ENCODE results near the gene SAPCD2. TPM values are rescaled to one million over a fixed set of nuclear protein-coding genes. Genes with fewer than 3 reads are reported as not detected.
A peak's percentile ranks its signal among the peaks of the same experiment; 100 is the strongest.
"Not testable (repeated sequence)": the region's sequence is repeated elsewhere in the genome, so short reads cannot be mapped to it uniquely, and the experiment has no call there.

Gene SAPCD2
- total RNA-seq, 1 experiment from 2014 or later = 28.5 TPM

DNA sequence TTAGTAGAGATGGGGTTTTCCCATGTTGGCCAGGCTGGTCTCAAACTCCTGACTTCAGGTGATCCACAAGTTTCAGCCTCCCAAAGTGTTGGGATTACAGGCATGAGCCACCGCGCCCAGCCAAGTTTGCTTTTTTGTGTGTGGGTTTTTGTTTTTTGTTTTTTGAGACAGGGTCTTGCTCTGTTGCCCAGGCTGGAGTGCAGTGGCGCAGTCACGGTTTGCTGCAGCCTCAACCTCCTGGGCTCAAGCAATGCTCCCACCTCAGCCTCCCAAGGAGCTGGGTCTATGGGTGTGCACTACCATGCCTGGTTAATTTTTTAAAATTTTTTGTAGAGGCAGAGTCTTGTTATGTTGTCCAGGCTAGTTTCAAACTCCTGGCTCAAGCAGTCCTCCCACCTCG is 36.9 kb downstream of the SAPCD2 start:
- DNase-seq (ENCODE audit: low read depth) = not testable (repeated sequence)

DNA sequence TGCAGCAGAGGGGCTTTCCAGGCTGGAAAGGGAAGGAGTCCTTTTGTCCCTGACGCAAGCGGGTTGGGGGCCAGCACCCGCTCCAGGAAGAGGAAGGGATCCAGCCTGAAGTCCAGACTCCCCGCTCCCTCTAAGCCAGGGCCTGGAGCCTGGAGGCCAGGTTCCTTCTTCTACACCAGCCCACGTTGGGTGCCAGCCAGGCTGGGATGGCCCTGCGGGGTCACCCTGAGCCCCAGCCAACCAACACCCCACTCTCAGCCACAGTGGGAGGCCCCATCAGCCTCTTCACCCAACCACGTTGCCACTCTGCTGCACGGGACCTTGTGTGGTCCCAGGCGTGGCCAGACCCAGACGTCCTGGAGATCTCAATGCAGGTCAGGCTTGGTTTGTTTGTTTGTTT is 37.5 kb downstream of the SAPCD2 start:
- DNase-seq (ENCODE audit: low read depth) = no peak

DNA sequence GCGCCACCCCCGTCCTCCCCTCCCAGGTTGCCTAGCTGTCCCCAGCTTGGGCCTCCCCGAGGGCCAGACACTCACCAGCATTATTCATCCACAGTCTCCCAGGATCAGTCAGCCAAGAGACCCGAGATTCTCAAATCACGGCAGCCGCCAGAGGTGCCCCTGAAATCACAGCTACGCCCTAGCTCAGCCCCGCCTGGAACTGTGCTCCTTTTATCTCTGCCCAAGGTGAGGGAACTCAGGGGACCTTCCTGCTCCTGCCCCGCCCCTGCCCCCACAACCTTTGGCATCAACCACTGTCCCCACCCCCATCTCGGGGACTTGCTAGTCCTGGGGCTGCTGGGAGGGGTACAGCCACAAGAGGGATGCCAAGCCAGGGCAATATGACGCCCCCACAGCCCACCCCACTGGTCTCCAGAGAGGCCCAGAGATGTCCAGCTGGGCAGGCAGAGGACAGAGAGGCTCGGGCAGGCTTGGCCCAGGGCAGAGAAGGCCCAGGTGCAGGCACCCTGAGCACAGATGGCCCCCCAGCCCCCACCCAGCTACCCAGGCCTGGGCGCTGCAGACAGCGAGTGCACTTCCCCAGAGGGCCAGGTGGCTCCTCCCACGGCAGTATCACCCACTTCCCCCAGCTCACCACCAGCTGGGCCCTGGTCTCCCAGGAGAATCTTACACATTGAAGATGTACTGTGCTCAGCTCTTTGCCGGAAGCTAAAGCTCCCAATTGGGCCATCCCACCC is 38.3 kb downstream of the SAPCD2 start, which contains the start of gene FUT7:
Gene FUT7 (minus strand): TSS at position 185 of the 737 bp plus-strand sequence. CDS start 97 bp downstream, at position 88.
- no peak for DNase-seq (ENCODE audit: low read depth)

DNA sequence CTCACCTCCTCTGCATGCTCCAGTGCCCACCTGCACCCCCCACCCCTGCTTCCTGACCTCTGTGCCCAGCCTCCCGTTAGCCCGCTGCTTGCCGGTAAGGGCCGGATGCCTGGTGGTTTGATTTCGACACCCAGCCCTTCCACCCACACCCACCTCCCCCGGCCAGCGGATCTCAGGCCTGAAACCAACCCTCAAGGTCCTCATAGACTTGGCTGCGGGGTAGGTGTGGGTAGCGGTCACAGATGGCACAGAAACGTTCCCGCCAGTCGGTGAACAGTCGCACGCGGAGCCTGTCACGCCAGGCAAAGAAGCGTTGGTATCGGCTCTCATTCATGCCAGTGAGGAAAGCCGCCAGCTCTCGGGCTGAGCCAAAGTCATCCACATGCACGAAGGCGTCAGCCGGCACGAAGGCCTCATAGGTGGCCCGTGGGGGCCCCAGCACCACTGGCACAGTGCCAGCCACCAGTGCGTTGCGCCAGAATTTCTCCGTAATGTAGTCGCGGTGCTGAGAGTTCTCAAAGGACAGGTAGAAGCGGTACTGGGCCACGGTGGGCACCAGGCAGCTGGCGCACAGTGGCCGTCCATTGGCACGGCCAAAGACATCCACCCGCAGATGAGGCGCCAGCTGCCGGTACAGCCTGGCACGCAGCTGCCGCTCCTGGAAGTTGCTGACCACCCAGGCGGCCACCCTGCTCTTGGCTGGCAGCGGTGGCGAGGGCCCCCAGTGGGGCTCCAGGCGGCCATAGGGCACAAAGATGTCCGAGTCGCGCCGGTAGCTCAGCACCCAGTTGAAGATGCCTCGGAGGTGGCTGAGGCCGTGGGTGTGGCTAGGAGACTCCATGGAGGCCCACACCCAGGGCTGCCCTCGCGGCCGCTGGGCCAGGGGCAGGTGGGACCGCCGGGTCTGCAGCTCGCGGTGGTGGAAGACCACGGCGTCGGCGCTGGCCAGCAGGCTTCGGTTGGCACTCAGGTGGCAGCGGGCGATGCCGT is 39.5 kb downstream of the SAPCD2 start:
- DNase-seq (ENCODE audit: low read depth) = no peak

DNA sequence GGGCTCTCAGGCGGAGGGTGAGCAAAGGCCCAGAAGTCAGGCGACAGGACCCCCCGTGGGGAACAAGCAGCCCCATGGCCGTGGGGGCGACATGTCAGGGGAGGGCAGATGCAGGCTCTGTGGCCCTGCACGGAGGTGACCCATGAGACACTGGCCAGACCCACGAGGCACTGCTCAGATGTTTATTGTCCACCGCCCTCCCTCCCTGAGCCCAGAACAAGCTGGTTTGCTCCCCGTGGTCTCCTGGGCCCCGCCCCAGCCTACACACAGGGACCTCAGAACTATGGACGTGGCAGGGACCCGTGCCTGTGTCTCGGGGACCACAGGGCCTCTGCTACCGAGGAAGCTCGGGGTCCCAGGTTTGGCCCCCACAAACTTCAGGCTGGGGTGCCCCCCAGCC is 40.4 kb downstream of the SAPCD2 start:
- no peak for DNase-seq (ENCODE audit: low read depth)

DNA sequence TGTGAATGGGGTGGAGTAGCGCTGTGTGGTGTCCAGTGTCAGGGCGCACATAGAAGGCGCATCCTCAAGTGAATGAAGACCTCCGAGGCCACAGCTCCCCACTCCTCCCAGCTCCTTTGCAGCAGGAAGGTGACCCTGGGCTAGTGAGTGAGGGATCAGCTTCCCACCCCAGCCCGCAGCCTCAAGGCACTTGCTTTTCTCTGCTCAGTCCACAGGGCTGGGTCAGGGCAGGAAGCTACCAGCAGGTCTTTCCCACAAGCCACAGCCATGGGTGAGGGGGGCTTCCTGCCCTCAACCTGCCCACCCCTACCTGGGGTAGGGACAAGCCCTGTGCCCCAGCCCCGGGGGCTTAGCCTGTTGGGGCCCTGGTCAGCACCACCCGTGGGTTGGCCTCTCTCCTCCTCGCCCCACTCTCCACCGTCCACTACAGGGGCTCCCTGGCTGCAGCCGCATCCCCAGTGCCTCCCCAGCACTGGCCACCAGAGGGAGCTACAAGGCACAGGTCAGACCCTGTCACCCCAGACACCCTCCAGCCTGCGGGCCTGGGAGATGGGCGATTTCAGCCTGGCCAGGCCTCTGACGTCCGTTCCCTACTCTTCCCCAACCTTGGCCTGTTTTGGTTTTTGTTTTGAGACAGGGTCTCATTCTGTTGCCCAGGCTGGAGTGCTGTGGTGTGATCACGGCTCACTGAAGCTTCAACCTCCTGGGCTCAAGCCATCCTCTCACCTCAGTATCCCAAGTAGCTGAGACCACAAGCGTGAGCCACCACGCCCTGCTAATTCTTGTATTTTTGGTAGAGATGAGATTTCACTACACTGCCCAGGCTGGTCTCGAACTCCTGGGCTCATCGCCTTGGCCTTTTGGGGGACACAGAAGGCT is 41.1 kb downstream of the SAPCD2 start:
- DNase-seq (ENCODE audit: low read depth) = peak; percentile 60

DNA sequence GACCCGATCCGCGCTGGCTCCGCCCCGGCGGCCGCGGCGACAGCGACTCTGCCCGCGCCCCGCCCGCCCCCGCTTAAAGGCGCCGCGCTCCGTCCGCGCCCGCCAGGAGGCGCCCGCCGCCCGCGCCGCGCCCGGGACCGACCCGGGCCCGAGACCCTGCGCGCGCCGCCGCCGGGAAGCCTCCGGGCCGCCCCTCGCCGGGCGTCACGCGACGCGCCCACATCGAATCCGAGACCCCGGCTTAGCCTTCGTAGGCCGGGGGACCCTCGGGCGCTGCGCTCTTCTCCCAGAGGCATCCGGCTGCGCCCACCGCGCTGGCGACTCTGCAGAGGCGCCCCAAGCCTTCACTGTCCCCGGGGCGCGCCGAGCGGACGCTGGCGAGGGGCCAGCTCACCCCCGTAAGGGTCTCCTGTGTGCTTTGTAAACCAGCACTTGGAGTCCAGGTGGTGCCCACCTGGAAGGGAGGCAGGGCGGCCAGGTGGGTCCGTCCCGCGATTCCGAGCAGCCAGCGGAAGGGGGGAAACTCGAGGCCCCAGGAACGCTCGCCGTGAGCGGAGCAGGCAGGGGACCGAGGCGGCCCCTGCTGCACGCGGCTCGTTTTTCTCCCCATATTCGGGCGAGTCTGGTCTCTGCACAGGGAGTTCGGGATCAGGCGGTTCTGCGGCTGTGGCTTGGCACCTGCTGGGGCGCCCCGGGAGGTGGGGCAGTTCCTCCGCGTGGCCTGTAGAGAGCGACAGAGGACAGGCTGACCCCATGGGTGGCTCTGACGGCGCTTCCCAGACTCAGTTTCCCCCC is 41.9 kb downstream of the SAPCD2 start:
- DNase-seq (ENCODE audit: low read depth) = peak; percentile 59

DNA sequence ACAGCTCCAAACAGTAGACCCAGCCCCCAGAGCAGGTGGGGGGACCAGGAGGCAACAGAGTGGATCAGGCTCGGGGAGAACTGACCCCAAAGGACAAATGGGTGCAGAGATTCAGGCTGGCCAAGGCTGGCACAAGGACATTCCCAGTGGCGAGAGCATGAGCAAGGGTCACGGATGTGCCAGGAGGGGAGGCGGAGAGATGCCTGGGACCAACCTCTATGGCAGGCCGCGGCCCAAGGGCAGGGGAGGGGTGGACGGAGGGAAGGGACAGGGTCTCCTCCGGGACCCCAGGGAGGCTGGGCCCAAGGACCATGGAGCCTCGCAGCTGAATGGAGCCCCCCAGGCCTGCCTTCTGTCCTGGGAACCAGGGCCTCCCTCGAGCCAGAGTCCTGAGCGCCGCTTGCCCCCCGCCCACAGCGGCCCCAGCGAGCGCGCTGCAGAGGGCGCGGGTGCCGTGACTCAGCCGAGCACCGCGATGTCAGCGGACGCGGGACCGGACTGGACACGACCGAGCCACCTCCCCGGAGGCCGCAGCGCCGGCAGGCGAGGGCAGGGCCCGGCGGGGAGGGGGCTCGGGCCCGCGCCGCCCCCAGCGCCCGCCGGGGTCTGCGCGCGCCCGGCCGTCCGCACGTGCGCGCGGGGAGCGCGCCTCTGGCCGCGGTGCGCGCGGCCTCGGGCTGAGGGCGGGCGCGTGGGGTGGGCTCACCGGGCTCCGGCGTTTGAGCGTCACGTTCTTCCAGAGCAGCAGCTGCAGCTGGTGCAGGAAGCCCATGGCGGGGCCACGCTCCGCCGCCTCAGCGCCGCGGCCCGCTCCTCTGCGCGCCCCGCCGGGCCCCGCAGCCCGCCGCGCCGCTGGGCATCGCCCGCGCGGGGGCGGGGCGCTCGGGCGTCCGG is 42.7 kb downstream of the SAPCD2 start, which contains the start of gene ABCA2:
Gene ABCA2 (minus strand): TSS at position 869 of the 894 bp plus-strand sequence. CDS start 97 bp downstream, at position 772.
- no peak for DNase-seq (ENCODE audit: low read depth)

DNA sequence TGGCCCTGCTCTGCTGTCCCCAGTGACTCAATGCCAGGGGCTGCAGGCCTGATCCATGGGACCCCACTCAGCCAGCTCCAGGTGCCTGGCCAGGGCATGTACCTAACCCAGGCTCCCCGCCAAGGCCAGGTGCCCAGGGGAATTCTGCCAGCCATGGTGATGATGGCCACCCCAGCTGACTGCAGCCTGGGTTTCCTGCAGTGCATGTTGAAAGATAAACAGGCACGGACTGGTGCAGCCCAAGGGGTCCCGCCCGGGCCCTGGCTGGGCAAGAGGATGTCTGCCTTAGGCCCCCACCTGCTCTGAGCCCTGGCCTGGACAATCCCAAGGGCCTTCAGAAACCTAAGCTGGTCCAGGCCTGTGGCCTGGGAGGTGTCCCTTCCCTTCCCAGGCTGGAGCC is 43.5 kb downstream of the SAPCD2 start:
- no peak for DNase-seq (ENCODE audit: low read depth)

DNA sequence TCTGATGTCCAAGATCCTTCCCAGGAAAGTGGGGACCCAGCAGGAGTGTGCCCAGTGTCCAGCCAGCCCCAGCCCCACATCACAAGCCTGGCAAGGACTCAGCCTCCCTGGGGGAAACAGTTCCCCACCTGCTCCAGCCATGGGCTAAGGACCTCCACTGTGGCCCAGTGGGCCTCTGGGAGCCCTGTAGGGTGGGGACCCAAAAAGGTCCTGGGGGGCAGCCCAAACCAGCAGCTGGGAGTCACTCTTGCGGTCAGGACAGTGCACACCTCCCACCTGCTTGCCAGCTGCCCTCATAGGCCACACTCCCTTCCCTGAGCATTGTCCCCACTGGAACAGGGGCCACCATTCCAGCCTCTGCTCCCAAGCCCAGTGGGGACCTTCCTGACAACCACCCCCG is 44.0 kb downstream of the SAPCD2 start:
- DNase-seq (ENCODE audit: low read depth) = no peak

DNA sequence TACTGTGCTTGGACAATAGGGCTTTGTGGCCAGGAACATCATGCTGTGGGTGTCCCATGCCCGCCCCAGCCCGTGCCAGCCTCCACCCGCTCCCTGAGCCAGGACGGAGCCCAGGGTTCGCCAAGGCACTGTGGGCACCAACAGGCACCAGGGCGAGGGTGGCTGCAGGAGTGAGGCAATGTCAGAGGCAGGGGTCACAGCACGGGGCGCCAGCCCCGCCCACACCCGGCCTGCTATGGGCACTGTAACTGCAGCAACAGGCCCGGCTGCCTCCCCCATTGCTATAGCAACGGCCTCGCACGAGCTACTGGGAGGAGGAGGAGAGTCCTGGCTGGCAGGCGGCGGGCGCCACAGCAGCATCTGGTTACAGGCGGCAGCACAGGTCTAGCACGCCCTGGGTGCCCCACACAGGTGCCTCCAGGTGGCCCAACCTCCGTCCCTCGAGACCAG is 44.8 kb downstream of the SAPCD2 start:
- no peak for DNase-seq (ENCODE audit: low read depth)

DNA sequence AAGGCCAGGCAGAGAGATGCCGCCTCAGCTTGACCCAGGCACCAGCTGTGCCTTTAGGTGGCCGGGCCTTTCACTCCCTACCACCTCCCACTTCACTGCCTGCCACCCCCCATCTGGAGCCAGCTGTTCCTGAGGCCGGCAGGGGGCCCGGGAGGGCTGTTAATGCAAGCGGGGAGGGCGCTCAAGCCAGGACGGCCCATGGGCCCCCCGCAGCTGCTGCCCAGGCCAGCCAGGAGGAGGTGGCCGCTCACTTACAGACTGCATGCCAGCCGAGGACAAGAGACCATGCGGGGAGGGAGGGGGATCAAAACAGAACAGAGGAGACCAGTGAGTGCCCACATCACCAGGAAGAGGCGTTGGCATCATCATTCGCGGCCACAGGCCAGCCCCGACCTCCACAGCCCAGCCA is 46.8 kb downstream of the SAPCD2 start:
- DNase-seq (ENCODE audit: low read depth) = no peak

DNA sequence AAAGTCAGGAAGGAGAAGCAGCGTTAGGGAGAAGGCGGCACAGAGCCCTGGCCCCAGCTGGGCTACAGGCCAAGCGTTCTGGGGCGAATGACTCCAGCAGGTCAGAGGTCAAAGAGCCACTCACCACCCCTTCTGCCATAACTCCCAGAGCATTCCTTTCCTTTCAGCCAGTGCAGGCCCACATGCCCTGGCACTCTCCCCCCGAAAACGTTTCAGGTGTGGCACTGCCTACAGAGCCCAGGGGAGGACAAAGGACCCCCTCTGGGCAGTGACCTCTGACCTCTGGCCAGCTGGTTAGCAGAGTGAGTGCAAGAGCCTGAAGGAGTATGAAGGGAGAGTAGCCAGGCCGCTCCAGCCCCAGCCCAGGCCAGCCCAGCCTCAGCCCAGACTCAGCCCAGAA is 47.2 kb downstream of the SAPCD2 start:
- DNase-seq (ENCODE audit: low read depth) = no peak

DNA sequence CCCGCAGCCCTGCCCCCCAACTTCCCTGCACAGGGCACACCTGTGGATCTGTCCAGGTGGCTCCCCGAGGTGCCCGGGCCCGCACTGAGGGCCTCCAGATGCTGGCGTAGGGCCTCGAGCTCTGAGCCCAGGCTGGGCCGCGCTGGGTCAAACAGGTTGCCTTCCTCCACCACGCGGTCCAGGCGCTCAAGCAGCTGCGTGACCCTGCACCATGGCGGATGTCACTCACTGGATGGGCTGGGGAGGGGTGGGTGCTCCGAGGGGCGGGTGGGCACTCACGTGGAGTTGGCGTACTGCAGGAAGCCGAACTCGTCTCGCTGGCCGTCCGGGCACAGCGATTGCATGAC is 47.7 kb downstream of the SAPCD2 start:
- DNase-seq (ENCODE audit: low read depth) = no peak

DNA sequence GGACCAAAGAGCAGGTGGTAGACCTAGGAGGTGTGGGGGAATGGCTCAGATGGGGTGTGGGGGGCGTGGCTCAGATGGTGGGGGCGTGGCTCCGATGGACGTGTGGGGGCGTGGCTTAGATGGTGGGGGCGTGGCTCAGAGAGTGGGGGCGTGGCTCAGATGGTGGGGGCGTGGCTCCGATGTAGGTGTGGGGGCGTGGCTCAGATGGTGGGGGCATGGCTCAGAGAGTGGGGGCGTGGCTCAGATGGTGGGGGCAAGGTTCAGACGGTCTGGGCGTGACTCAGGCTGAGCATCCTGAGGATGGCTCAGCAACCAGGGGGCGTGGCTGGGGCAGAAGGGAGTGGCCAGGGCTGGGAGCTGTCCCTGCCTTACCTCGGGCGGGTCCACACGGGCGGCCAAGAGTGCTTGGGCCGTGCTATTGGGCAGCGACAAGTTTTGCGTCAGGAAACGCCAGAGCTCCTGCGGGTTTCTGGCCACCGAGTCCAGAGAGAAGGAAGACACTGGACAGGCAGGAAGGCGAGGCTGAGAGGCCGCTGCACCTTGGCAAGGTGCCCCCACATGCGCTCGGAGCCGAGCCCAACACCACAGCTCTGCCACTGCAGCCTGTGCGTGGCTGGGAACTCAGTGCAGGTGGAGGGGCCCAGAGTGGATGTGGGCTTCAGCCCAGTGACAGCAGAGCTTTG is 48.2 kb downstream of the SAPCD2 start:
- DNase-seq (ENCODE audit: low read depth) = peak; percentile 61

DNA sequence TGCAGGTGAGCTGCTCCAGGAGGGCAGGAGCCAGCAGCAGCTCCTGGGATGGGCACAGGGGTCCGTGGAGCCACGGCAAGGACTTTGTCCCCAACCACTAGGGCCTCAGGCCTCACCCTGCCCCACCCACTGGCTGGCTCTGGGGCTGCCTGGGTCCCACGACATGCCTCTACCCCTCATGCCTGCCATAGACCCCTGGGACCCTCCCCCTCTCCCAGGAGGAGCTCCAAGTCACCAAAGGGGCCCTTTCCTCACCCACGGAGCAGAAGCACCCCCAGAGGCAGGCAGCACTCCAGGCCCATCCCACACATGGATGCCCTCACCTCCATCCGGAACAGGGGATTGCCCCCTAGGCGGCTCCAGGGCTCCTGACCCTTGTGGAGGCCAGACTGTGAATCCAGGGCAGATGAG is 48.8 kb downstream of the SAPCD2 start:
- no peak for DNase-seq (ENCODE audit: low read depth)

DNA sequence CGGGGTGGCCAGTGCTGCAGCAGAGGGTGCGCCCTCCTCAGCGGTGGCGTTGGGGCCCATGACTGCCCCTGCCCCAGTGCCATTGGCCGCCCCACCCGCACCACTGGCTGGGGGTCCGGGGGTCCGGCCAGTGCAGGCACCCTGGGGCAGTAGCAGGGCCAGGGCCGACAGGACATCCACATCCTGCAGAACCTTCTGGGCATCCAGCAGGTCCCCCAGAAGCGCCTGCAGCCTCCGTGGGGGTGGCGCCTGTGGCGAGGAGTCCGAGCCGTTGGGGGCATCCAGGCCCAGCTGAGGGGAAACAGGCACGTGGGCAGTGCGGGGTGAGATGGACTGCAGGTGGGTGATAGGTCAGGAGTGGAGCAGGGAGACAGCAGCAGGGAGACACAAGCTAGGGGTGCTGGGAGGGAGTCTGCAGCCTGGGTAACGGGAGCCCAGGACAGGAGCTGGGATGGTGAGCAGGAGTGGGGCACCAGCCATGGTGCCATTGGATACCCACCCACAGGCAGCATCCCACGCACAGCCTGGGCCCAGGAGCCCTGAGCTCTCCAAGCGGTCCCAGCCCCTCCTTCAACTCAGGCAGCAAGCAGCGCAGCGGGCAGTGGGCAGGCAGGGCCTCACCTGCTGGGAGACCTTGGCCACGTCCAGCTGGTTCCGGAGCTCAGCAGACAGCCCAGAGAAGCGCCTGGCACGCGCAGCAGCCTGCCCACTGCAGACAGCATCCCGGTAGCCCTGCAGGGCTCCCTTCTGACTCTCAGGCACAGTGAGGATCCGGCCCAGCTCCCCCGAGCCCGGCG is 49.4 kb downstream of the SAPCD2 start:
- no peak for DNase-seq (ENCODE audit: low read depth)
